ENCODE data around the gene PCMTD2.

DNA sequence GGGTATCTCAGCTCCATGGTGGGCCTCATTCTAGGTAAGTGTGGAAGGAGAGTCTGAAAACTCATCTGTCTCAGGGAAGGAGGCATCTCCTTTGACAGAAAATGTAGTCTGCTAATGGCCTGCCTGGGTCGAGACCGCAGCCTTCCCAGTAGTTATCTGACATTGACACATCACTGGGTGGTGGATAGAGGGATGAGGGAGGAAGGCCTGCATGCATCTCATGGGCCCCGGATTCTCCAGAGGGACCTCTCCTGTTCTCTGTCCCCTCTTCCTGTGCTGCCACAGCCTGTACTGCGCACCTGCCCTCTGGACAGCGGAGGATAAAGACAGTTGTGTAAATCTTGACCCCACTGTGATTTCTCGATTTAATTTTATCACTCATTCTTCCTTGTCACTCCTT is 4.7 kb downstream of the PCMTD2 start:
- TF ChIP-seq EZH2phosphoT487 (IDR thresholded peaks at IDR 0.05; ENCODE audit: low read depth, severe bottlenecking, unreplicated experiment) (no peak), EZH2 (IDR thresholded peaks at IDR 0.05; ENCODE audit: borderline replicate concordance) (no peak)
- TF ChIP-seq, protein P1, sequence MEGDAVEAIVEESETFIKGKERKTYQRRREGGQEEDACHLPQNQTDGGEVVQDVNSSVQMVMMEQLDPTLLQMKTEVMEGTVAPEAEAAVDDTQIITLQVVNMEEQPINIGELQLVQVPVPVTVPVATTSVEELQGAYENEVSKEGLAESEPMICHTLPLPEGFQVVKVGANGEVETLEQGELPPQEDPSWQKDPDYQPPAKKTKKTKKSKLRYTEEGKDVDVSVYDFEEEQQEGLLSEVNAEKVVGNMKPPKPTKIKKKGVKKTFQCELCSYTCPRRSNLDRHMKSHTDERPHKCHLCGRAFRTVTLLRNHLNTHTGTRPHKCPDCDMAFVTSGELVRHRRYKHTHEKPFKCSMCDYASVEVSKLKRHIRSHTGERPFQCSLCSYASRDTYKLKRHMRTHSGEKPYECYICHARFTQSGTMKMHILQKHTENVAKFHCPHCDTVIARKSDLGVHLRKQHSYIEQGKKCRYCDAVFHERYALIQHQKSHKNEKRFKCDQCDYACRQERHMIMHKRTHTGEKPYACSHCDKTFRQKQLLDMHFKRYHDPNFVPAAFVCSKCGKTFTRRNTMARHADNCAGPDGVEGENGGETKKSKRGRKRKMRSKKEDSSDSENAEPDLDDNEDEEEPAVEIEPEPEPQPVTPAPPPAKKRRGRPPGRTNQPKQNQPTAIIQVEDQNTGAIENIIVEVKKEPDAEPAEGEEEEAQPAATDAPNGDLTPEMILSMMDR (IDR thresholded peaks at IDR 0.05; ENCODE audit: poor library complexity), result no peak

All from hepatocyte (in vitro differentiated cells).